IMR-90 (cell line): ENCODE measurements around the gene SKAP1. TPM values are rescaled to one million over a fixed set of nuclear protein-coding genes. Genes with fewer than 3 reads are reported as not detected.

Experiments used
- ATAC-seq: fragments of 200-7000 bp; cut with Tn5 transposase; 2 replicates; pipeline ENCODE4 v1.9.1; 2020; ENCODE audit warnings: low read depth, mild to moderate bottlenecking, moderate library complexity
- BruUV-seq: library from RNA; stranded (reverse); fragments of 400-500 nt; replicated peaks from 2 replicates; lab custom pipeline; 2021; lab: Mats Ljungman, UMichigan
- CTCF ChIA-PET: fragments of 300-600 bp; formaldehyde crosslinking; extraction: SDS; loops from one replicate; lab custom pipeline; 2021; ENCODE audit warnings: antibody characterized with exemption; lab: Yijun Ruan, JAX
- POLR2A ChIA-PET: fragments of 300-600 bp; sonication (Branson Sonifier 250); formaldehyde crosslinking; loops from one replicate; lab custom pipeline; 2022; ENCODE audit warnings: antibody characterized with exemption; ENCODE audit not compliant: unreplicated experiment; lab: Charles Lee
- DNase-seq: peaks from one replicate; pipeline ENCODE4 v3.0.0; 2013
- H2AFZ ChIP-seq: replicated peaks from 2 replicates; pipeline ENCODE3; 2013; ENCODE audit warnings: low read length, mild to moderate bottlenecking; ENCODE audit not compliant: poor library complexity
- H2AK5ac ChIP-seq: 2 replicates; pipeline ENCODE4 v1.6.1; 2013; ENCODE audit warnings: low read depth, low read length, inconsistent platforms
- H2AK9ac ChIP-seq: replicated peaks from 2 replicates; pipeline ENCODE3; 2013; ENCODE audit warnings: mild to moderate bottlenecking, low read depth, low read length, moderate library complexity; ENCODE audit not compliant: poor library complexity
- H2BK120ac ChIP-seq: 2 replicates; pipeline ENCODE4 v1.6.1; 2013; ENCODE audit warnings: low read depth, low read length, inconsistent platforms
- H2BK15ac ChIP-seq: 3 replicates; pipeline ENCODE4 v1.6.1; 2013; ENCODE audit warnings: low read depth, low read length, inconsistent platforms
- H2BK20ac ChIP-seq: 2 replicates; pipeline ENCODE4 v1.6.1; 2013; ENCODE audit warnings: low read depth, mild to moderate bottlenecking, inconsistent platforms, low read length, moderate library complexity
- H2BK5ac ChIP-seq: 2 replicates; pipeline ENCODE4 v1.6.1; 2013; ENCODE audit warnings: mild to moderate bottlenecking, low read depth, low read length, inconsistent platforms; ENCODE audit not compliant: poor library complexity, severe bottlenecking
- H3K14ac ChIP-seq: replicated peaks from 2 replicates; pipeline ENCODE4 v1.6.1; 2013; ENCODE audit warnings: low read depth, low read length, inconsistent platforms
- H3K18ac ChIP-seq: 2 replicates; pipeline ENCODE4 v1.6.1; 2013; ENCODE audit warnings: low read depth, low read length, control low read depth
- H3K23ac ChIP-seq: 2 replicates; pipeline ENCODE4 v1.6.1; 2013; ENCODE audit warnings: low read depth, low read length, inconsistent platforms
- H3K27ac ChIP-seq: 2 replicates; pipeline ENCODE4 v1.5.1; 2013; ENCODE audit warnings: mild to moderate bottlenecking, control low read depth, low read length; ENCODE audit not compliant: insufficient read depth
- H3K27me3 ChIP-seq: 2 replicates; pipeline ENCODE4 v1.6.1; 2013; ENCODE audit warnings: low read length; ENCODE audit not compliant: control insufficient read depth, insufficient read depth
- H3K36me3 ChIP-seq: 2 replicates; pipeline ENCODE4 v1.6.1; 2013; ENCODE audit warnings: low read length, mixed read lengths; ENCODE audit not compliant: control insufficient read depth, insufficient read depth
- H3K4ac ChIP-seq: 2 replicates; pipeline ENCODE4 v1.6.1; 2013; ENCODE audit warnings: low read depth, low read length, inconsistent platforms
- H3K4me1 ChIP-seq: 2 replicates; pipeline ENCODE4 v1.6.1; 2013; ENCODE audit warnings: low read length, mixed read lengths; ENCODE audit not compliant: control insufficient read depth, insufficient read depth
- H3K4me2 ChIP-seq: 2 replicates; pipeline ENCODE4 v1.6.1; 2013; ENCODE audit warnings: low read depth, mild to moderate bottlenecking, control low read depth, low read length, moderate library complexity
- H3K4me3 ChIP-seq: 2 replicates; pipeline ENCODE4 v1.5.1; 2013; ENCODE audit warnings: low read depth, mild to moderate bottlenecking, control low read depth, low read length, moderate library complexity; ENCODE audit not compliant: insufficient read depth
- H3K56ac ChIP-seq: 2 replicates; pipeline ENCODE4 v1.6.1; 2013; ENCODE audit warnings: low read length, inconsistent platforms; ENCODE audit not compliant: insufficient read depth; ENCODE audit errors: extremely low read depth
- H3K79me1 ChIP-seq, 2 experiments: 2 replicates each; pipeline ENCODE4 v1.6.1; 2013; ENCODE audit warnings: low read length in 2 of 2, inconsistent platforms in 1 of 2, low read depth in 1 of 2
- H3K9ac ChIP-seq: 2 replicates; pipeline ENCODE4 v1.6.1; 2013; ENCODE audit warnings: low read depth, low read length, control low read depth
- H3K9me1 ChIP-seq: 2 replicates; pipeline ENCODE4 v1.6.1; 2013; ENCODE audit warnings: low read length, inconsistent platforms; ENCODE audit not compliant: insufficient read depth
- H3K9me3 ChIP-seq: 2 replicates; pipeline ENCODE4 v1.6.1; 2013; ENCODE audit warnings: low read length; ENCODE audit not compliant: control insufficient read depth, insufficient read depth
- H4K20me1 ChIP-seq: 2 replicates; pipeline ENCODE4 v1.6.1; 2013; ENCODE audit warnings: low read length, inconsistent platforms; ENCODE audit not compliant: insufficient read depth
- H4K5ac ChIP-seq: 2 replicates; pipeline ENCODE4 v1.6.1; 2013; ENCODE audit warnings: mild to moderate bottlenecking, low read depth, low read length, control low read depth
- H4K8ac ChIP-seq, 2 experiments: 2 replicates each; pipeline ENCODE4 v1.6.1; 2013; ENCODE audit warnings: low read depth in 2 of 2, low read length in 2 of 2, control low read depth in 1 of 2, inconsistent platforms in 1 of 2
- H4K91ac ChIP-seq: 2 replicates; pipeline ENCODE4 v1.6.1; 2013; ENCODE audit warnings: low read depth, low read length, inconsistent platforms; ENCODE audit not compliant: insufficient read depth
- BHLHE40 ChIP-seq: fragments of 150-350 bp; IDR thresholded peaks from 2 replicates; pipeline ENCODE4 v1.6.1; 2016; ENCODE audit warnings: mild to moderate bottlenecking, low read depth, low read length
- CHD1 ChIP-seq: IDR thresholded peaks from 2 replicates; pipeline ENCODE4 v1.6.1; 2012; ENCODE audit warnings: low read depth, low read length, improper control_type of control experiment
- FOS ChIP-seq: fragments of 150-350 bp; IDR thresholded peaks from 2 replicates; pipeline ENCODE4 v1.6.1; 2016; ENCODE audit warnings: low read depth, low read length
- MAFK ChIP-seq: IDR thresholded peaks from 2 replicates; pipeline ENCODE4 v1.6.1; 2012; ENCODE audit warnings: low read depth, low read length, improper control_type of control experiment
- MXI1 ChIP-seq: IDR thresholded peaks from 2 replicates; pipeline ENCODE4 v1.6.1; 2012; ENCODE audit warnings: low read depth, mild to moderate bottlenecking, low read length, moderate library complexity, borderline replicate concordance
- POLR2A ChIP-seq: IDR thresholded peaks from 2 replicates; pipeline ENCODE4 v1.6.1; 2012; ENCODE audit warnings: mild to moderate bottlenecking, low read depth, low read length
- WGBS, 2 experiments: methylation state at CpG; one replicate each; pipeline versions ENCODE4 v1.1.5 to v1.1.7; 2013; ENCODE audit warnings: missing lambda C conversion rate in 2 of 2; ENCODE audit not compliant: insufficient read length in 1 of 2; ENCODE audit errors: extremely low coverage in 2 of 2; 5-methylcytosine and 5-hydroxymethylcytosine counted together
- dilution Hi-C: fragments of 300-500 bp; cut with HindIII; formaldehyde crosslinking; loops from one replicate; pipeline ENCODE4 v1.14.3; 2018; ENCODE audit warnings: low sequenced_read_pairs; ENCODE audit not compliant: unreplicated experiment
- in situ Hi-C: fragments of 300-500 bp; cut with MboI; formaldehyde crosslinking; loops from 3 replicates; pipeline ENCODE4 v1.14.3; 2019; ENCODE audit warnings: low sequenced_read_pairs, inconsistent platforms, mixed read lengths
- intact Hi-C: fragments of 100-400 bp; cut with micrococcal nuclease; formaldehyde crosslinking; loops from 2 replicates; pipeline ENCODE4 v1.10.0; 2022
- polyA plus RNA-seq, 3 experiments: library from polyadenylated mRNA; depleted of rRNA; stranded (reverse); fragments of >200 nt; gene quantifications; 2 replicates each; pipeline ENCODE4 v1.2.3, GENCODE V29; 2012; ENCODE audit warnings: low replicate concordance in 1 of 3
- total RNA-seq: library from RNA; depleted of rRNA; stranded (reverse); fragments of >200 nt; gene quantifications from 2 replicates; pipeline ENCODE4 v1.2.3, GENCODE V29; 2012
- TF ChIP-seq, protein P1 (sequence below): fragments of 150-350 bp; IDR thresholded peaks from 2 replicates; pipeline ENCODE4 v1.6.1; 2016; ENCODE audit warnings: low read depth, mild to moderate bottlenecking, low read length, moderate library complexity, borderline replicate concordance
- TF ChIP-seq, protein P2 (sequence below): fragments of 150-350 bp; IDR thresholded peaks from 2 replicates; pipeline ENCODE4 v1.6.1; 2017; ENCODE audit warnings: mild to moderate bottlenecking, antibody characterized with exemption, low read length, low read depth

The SKAP1 gene
- total and polyA plus RNA-seq, 2 of the 4 experiments (the other 2 are of a cell fraction): not detected

DNA sequence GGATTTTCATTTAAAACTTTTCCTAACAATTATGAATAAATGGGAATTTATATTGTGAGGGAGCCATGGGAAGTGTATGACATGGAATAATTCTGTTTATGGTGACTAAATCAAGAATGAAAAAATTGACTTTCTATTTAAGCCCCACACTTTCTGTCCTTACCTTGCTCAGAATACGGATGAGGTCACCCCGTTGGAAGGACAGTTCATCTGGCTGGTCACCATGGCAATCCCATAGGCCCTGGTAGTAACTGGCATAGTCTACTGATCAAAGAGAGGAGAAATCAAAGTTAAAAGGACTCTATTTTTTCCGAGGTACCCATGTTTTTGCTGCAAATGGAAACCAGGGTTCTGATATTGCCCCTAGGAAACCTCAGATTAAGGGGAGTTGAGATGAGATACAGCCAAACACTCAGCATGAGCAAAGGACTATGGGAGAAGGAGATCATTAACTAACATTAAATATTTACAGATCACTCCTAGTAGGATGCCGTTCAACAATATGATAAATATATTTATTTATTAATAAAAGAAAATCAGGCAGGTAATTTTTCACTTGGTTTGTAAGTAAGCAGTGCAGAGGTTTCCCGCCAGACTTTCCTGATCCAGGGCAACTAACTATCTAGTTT, 267.6 kb downstream of the SKAP1 start:
- no peaks in the 10 kb centered on the region for H3K4me1 ChIP-seq
- H4K5ac ChIP-seq: no peak overlapping the region
- no peaks in the 10 kb centered on the region for H3K36me3 ChIP-seq
- no peak overlapping the region for H3K23ac ChIP-seq
- dilution Hi-C loops: no loop called here
- ATAC-seq: no peak
- POLR2A ChIA-PET: no interaction called here
- no peaks in the 10 kb centered on the region for H3K79me1 ChIP-seq
- H2BK120ac ChIP-seq: no peak overlapping the region
- no peak overlapping the region for H3K4me2 ChIP-seq
- H3K18ac ChIP-seq: no peak overlapping the region
- H3K9ac ChIP-seq: no peak overlapping the region
- no peak overlapping the region for H4K8ac ChIP-seq
- H2BK5ac ChIP-seq: no peak overlapping the region
- H3K9me1 ChIP-seq: no peaks in the 10 kb centered on the region
- CTCF ChIA-PET: no interaction called here
- no peak for DNase-seq
- no peaks in the 10 kb centered on the region for H4K20me1 ChIP-seq
- H3K27me3 ChIP-seq: peaks cover 56% of the 10 kb centered on the region
- no peak overlapping the region for H3K56ac ChIP-seq
- WGBS, 2 experiments: no CpG with 5 or more reads among the region's 5 CpGs
- H2AK9ac ChIP-seq: no peak overlapping the region
- no peak overlapping the region for H2BK20ac ChIP-seq
- H3K4me3 ChIP-seq: no peak overlapping the region
- no peak overlapping the region for H4K91ac ChIP-seq
- H2AFZ ChIP-seq: no peak overlapping the region
- no peak for TF ChIP-seq CHD1
- TF ChIP-seq FOS: no peak
- TF ChIP-seq MAFK: no peak
- TF ChIP-seq, protein P1, sequence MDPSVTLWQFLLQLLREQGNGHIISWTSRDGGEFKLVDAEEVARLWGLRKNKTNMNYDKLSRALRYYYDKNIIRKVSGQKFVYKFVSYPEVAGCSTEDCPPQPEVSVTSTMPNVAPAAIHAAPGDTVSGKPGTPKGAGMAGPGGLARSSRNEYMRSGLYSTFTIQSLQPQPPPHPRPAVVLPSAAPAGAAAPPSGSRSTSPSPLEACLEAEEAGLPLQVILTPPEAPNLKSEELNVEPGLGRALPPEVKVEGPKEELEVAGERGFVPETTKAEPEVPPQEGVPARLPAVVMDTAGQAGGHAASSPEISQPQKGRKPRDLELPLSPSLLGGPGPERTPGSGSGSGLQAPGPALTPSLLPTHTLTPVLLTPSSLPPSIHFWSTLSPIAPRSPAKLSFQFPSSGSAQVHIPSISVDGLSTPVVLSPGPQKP: no peak
- TF ChIP-seq, protein P2, sequence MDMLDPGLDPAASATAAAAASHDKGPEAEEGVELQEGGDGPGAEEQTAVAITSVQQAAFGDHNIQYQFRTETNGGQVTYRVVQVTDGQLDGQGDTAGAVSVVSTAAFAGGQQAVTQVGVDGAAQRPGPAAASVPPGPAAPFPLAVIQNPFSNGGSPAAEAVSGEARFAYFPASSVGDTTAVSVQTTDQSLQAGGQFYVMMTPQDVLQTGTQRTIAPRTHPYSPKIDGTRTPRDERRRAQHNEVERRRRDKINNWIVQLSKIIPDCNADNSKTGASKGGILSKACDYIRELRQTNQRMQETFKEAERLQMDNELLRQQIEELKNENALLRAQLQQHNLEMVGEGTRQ: no peak
- no peak for TF ChIP-seq BHLHE40
- no peak for TF ChIP-seq POLR2A
- TF ChIP-seq MXI1: no peak
- no peaks in the 10 kb centered on the region for H3K9me3 ChIP-seq
- in situ Hi-C loops: loop anchor here (10.0 kb wide), 1 partner anchor 462 kb away; the partner anchor contains the start of gene HOXB9
- H2BK15ac ChIP-seq: no peak overlapping the region
- no peak overlapping the region for H3K4ac ChIP-seq
- no peak overlapping the region for H3K27ac ChIP-seq
- intact Hi-C loops: no loop called here
- no peak overlapping the region for H3K14ac ChIP-seq
- no peak overlapping the region for H2AK5ac ChIP-seq
- no TSS peak for BruUV-seq
